ENCODE data around the gene CD300LG. TPM values are rescaled to one million over a fixed set of nuclear protein-coding genes. Genes with fewer than 3 reads are reported as not detected.
A peak's percentile ranks its signal among the peaks of the same experiment; 100 is the strongest.
"Not testable (repeated sequence)": the region's sequence is repeated elsewhere in the genome, so short reads cannot be mapped to it uniquely, and the experiment has no call there.

CD300LG gene
- polyA plus RNA-seq, 3 donors, result 0.83 to 1.6 (median 1.2) TPM

GRCh38 chr17:43878260-43879175 lies 31.5 kb downstream of the CD300LG start:
- peak; percentile 54 for DNase-seq

- no peak for DNase-seq
Observed at GRCh38 chr17:43879723-43880419, 32.9 kb downstream of the CD300LG start.

- DNase-seq, result peak; percentile 72
Observed at GRCh38 chr17:43880420-43880991, 33.5 kb downstream of the CD300LG start.

DNA sequence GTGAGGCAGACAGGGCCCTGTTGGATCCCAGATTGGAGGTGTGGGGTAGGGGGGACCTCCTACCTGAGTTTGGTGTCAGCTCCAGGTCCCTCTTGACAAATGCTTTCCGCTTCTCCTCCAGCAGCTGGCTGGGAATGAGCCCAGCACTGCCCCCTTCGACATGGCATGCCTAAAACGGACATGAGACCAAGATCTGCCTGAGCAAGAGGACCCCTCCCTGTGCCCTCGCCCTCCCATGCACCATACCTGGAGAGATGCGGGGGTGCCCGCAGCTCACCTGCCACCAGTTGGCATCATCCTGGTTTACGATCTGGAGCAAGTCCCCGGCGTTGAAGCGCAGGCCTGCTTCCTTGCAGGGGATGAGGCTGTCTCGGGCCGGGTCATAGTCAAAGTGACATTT lies 34.2 kb downstream of the CD300LG start:
- DNase-seq, result no peak

GRCh38 chr17:43881758-43882505 lies 35.0 kb downstream of the CD300LG start:
- DNase-seq, result no peak

DNA sequence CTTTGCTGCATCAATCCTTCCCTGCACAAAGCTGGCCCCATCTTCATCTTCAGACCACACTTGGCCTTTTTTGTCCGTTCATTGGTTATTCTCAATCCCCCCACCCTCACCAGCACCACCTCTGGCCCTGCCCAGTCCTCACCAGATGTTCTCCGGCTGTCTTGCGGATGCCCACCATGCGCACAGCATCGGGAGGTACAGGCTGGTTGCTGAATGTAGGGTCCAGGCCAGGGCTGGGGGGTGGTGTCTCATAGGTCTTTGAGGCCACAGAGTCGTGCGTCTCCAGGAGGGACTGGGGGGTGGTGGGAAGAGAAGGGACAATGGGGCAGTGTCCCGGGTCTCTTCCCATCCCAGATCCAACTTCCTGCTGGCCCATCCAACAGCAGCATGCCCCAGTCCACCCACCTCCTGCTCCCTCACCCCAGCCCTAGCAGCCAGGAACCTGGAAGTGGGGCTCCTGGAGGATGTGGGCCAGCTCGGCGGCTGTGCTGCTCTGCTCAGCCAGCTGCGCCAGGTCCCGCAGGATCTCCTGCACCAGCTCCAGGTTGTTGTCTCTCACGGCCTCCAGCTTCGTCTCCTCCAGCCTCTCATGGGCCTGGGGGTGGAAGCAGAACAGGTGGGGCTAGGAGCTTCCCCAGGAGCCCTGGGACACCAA lies 35.9 kb downstream of the CD300LG start:
- no peak for DNase-seq

GRCh38 chr17:43888548-43888947 lies 41.6 kb downstream of the CD300LG start:
- no peak for DNase-seq

DNA sequence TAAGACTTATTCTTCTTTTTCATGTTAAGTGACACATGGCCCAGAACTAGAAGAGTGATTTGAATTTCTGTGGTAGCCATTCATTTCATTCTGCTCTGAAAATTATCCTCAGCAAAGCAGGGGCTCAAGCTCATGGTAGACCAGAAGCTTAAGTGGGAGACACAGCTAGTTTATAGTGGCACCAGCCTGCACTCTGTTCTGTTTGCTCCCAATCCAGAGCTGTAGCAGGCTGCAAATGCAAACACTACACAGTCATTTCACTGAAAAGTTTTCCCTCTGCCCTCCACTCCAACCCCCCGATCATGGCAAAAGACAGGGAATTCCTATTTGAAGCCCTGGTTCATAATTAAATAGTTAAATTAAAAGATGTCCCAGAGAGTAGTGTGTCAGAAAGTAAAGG lies 43.3 kb downstream of the CD300LG start:
- no peak for DNase-seq

DNA sequence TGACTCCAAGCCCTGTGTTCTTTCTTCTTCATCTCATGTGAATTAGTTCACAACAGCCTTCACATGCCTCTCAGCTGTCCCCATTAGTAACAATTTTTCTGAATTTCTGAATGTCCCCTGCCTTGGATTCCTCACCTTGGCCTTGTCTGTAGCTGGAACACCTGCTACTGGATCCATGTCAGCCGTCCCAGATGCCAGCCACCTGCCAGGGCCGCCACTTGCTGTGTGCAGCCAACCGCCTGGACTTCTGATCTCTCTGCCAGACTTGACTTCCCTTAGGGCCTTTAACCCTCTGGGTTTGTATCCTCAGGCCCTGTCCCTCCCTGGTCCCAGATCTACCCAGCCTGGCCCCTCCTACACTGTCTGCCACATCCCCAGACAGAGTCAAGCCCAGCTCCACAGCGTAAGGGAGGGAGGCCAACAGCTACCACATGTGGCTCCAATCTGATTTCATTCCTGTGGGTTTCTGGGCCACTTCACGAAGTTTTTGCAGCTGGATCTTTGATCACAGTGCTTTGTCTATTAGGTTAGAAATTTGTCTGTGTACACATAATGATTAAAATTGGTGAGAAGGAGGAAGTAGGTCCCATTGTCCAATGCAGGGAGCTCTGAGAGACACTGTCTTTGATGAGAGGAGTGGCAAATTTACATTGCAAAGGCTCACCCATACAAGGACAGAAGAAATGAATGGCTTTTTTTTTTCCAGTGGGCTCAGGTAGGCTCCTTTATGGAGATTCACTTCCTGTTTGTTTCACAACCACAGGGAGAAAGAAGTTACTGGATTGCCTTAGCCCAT lies 45.1 kb downstream of the CD300LG start:
- DNase-seq, result no peak

DNA sequence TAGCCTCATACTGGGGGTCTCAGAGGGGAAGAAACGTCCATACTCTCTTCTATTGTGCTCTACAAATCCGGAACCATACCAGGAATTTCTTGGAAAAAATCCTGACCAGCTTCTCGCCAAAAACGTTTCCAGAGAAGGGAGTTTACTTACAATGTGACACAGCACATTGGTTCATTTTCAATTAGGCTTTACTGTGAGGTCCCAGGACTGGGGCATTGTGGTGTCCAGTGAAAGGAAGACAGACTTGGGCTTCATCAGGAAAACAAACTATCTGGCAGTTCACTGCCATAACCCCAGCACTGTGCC lies 45.6 kb downstream of the CD300LG start:
- no peak for DNase-seq

DNA sequence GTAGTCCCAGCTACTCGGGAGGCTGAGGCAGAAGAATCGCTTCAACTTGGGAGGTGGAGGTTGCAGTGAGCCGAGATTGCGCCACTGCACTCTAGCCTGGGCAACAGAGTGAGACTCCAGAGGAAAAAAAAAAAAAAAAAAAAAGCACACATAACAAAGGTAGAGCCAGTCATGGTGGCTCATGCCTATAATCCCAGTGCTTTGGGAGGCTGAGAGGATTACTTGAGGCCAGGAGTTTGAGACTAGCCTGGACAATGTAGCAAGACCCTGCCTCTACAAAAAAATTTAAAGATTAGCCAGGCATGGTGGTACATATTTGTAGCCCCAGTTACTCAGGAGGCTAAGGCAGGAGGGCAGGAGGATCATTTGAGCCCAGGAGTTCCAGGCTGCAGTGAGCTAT lies 47.5 kb downstream of the CD300LG start:
- not testable (repeated sequence) for DNase-seq

- DNase-seq, result no peak
Observed at GRCh38 chr17:43897831-43898230, 50.9 kb downstream of the CD300LG start.

DNA sequence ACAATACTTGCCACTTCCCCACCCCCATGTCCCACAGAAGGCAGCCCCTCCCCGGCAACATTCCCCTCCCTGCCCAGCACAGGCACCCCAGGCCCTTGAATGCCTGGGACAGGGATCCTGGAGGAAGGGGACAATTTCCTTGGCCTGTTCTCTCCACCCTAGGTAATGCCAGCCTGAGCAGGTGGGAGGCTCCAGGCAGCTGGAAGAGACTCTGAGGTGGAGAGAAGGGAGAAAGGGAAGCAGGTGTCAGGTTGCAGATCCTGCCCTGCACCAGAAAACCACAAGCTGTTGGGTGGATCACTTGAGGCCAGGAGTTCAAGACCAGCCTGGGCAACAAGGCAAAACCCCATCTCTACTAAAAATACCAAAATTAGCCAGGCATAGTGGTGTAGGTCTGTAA lies 51.5 kb downstream of the CD300LG start:
- no peak for DNase-seq

DNA sequence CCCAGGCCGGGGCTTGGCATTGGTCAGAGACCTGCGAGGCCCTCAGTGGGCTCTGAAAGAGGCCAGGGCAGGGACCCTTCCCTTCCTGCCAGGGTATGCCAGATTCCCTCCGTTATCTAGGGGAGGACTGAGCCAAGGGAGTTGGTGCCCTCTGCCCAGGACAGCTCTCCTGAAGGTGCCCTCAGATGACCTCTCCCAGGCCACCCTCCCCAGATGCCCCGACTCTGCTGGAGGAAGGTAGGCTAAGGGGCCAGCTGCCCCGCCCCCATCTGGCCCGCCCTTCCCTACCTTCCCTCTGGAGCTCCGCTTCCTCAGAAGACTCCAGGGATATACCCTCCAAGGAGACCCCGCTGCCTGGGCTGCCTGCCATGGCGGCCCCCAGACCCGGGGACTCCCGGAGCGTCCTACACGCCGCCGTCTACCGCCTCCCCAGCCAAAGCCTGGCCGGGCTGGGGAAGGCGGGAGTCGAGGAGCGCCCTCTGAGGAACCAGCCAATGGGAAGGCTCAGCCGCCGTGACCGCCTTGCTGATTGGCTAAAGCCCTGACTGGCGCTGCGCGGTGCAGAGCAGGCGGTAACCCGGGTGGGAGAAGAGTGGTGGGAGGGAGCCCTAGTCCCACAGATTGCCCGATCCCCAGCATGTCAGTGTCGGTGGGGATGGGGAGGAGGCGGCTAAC lies 53.3 kb downstream of the CD300LG start:
- DNase-seq, result peak; percentile 90

DNA sequence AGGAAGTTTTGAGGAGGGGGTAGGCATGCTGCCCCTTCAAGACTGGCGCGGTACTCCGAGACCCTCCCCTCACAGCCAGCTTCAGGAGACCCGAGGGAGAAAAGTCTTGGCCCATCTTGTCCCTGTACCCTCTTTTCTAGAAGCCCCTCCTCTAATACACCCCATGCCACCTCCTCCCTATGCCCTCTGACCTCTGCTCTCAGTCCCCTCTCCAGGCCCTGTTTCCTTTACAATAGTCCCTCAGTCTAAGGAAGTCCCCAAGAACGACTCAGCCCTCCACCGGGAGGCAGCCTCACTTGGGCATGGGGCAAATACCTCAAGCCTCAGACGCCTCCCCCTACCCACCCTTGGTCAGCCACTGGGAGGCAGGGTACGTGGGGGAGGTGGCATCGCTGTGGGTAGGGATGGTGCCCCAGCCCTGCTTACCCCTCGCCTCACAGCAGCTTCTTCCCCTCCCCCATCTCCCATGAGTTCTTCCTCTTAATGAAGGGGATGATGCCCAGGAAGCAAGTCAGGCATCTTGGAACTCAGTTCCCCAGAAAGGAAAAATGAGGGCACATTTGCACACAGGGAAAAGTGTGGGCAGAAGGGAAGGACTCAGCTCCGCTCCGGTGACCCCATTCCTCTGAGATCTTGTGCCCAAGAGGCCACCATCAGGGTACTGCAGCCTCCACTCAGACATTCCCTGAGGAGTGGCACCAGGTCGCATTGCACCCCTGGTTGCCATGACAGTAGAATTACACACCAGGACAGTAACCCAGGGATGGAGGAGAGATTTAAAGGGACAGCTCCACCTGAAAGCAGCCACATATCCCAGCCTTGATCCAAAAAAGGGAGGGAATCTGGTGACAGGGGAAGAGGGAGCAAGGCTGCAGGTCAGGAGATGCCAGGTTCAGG lies 54.1 kb downstream of the CD300LG start:
- peak; percentile 48 for DNase-seq

DNA sequence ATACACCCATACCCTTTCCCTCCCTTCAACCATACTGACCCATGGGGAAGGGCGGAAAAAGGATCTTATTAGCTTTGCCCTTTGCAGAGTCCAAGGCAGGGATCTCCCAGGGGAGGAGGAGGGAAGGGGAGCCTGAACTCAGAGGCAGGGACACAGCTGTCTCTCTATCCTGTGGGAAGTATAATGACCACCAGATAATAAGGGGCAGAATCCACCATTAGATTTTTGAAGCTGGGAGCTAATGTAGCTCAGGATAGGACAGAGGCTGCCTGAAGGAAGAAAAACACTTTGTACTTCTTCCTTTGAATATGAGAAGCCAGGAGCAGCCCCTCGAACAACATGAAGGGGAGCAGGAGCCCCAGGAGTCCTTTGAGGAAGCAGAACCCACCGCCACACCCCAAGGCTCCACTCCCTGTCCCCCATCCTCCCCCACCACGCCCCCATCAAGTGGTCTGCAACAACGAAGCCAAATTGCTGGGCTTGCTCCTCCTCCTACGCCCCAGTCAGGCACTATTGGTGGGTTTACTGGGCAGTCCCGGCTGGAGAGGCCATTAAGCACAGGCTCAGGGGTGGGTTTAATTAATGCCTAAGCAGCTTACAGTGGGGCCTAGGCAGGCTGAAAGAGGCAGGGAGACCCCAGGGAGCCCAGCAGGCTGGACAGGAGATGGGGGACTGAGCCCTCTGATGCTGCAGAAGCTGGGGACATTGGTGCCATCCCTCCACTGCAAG lies 55.0 kb downstream of the CD300LG start:
- DNase-seq, result no peak

DNA sequence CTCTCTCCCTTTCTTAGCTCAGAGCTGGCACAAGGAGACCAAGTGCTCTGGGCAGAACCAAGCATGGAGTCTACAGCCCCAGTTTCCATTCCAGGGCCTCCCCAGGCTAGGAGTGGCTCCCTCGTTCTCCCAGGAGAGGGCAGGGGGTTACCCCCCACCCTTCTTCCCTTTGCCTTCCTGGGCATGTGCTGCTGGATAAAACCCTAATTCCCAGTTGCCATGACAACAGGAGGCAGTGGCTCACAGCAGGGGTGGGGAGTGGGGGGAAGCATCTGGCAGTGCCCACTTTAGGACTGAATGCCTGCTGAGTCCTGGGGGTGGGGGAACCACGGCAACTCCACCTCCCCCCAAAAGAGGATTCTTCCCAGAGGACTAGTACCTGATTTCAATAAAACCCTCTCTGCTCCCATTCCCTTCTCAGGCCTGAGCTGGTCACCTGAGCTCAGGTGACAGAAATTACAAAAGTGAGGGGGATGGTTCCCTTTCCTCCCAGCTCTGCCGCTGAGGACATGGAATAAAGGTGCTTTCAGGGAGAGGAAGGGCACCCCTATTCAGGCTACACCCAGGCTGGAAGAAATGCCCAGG lies 58.5 kb downstream of the CD300LG start:
- DNase-seq, result no peak

All from renal pelvis (tissue), 4 donors.